Prostate gland (tissue), 2 donors: Measurements from ENCODE around the gene POU5F1. TPM values are rescaled to one million over a fixed set of nuclear protein-coding genes. Genes with fewer than 3 reads are reported as not detected.
"Not testable (repeated sequence)": the region's sequence is repeated elsewhere in the genome, so short reads cannot be mapped to it uniquely, and the experiment has no call there.

ENCODE experiments used
- DNase-seq: peaks from one replicate; pipeline ENCODE4 v3.0.0-alpha.2; 2019; ENCODE audit warnings: low spot score
- H3K27ac ChIP-seq, 2 donors: fragments of 200-600 bp; sonication (generic); 2 replicates each; pipeline ENCODE4 v1.5.1; 2017 to 2019
- H3K27me3 ChIP-seq: fragments of 200-600 bp; sonication (generic); replicated peaks from 2 replicates; pipeline ENCODE4 v1.5.1; 2019; ENCODE audit not compliant: insufficient read depth
- H3K36me3 ChIP-seq, 2 donors: fragments of 200-600 bp; sonication (generic); 1 replicate in 1 of 2; 2 replicates in 1 of 2; pipeline versions ENCODE4 v1.5.1 to v1.8.1; 2017 to 2019
- H3K4me1 ChIP-seq: fragments of 200-600 bp; sonication (generic); replicated peaks from 2 replicates; pipeline ENCODE4 v1.5.1; 2019
- H3K4me3 ChIP-seq, 2 donors: fragments of 200-600 bp; sonication (generic); 2 replicates each; pipeline ENCODE4 v1.5.1; 2017 to 2019
- H3K9me3 ChIP-seq: fragments of 200-600 bp; sonication (generic); 2 replicates; pipeline ENCODE4 v1.5.1; 2017
- CTCF ChIP-seq, 4 experiments: fragments of 200-600 bp in 2 of 4; fragments of 450-650 bp in 2 of 4; sonication (generic) in 2 of 4; IDR thresholded peaks; 1 replicate in 3 of 4; 2 replicates in 1 of 4; pipeline ENCODE4 v1.5.1; 2016 to 2019; ENCODE audit warnings: antibody characterized with exemption in 4 of 4, mild to moderate bottlenecking in 2 of 4, moderate library complexity in 2 of 4
- POLR2A ChIP-seq: fragments of 450-650 bp; IDR thresholded peaks from one replicate; pipeline ENCODE4 v1.6.1; 2016; ENCODE audit warnings: antibody characterized with exemption, mild to moderate bottlenecking
- POLR2AphosphoS5 ChIP-seq: sonication (generic); formaldehyde crosslinking; IDR thresholded peaks from one replicate; pipeline ENCODE4 v1.6.1; 2017; ENCODE audit warnings: antibody characterized with exemption
- WGBS: methylation state at CpG from one replicate; pipeline ENCODE4 v1.1.5; 2018; 5-methylcytosine and 5-hydroxymethylcytosine counted together
- intact Hi-C: fragments of 100-400 bp; cut with DNase I; formaldehyde crosslinking; loops from one replicate; pipeline ENCODE4 v1.14.2; 2022
- total RNA-seq, 2 donors: library from RNA; depleted of rRNA; stranded (reverse); fragments of >200 nt; gene quantifications; one replicate each; pipeline ENCODE4 v1.1.0, GENCODE V29; 2016

The POU5F1 gene
- total RNA-seq, 2 donors from 2014 or later = 3.4 to 21.5 TPM

- H3K9me3 ChIP-seq = no peaks in the 10 kb centered on the region
- H3K4me1 ChIP-seq = no peaks in the 10 kb centered on the region
- WGBS = 69% methylated on average over 5 of the region's 5 CpGs
- TF ChIP-seq POLR2A (no peak), CTCF (IDR thresholded peaks at IDR 0.05) (no peak), POLR2AphosphoS5 (no peak)
- no peak overlapping the region for H3K4me3 ChIP-seq
- intact Hi-C loops = no loop called here
- DNase-seq = no peak
- no peaks in the 10 kb centered on the region for H3K36me3 ChIP-seq
- no peak overlapping the region for H3K27ac ChIP-seq
- H3K27me3 ChIP-seq = no peaks in the 10 kb centered on the region
Observed at GRCh38 chr6:31172973-31173384, 2.5 kb upstream of the POU5F1 start.

GRCh38 chr6:31171931-31172905 lies 1.7 kb upstream of the POU5F1 start:
- Histone ChIP-seq H3K4me1 (no peaks in the 10 kb centered on the region), H3K36me3 (no peaks in the 10 kb centered on the region), H3K27me3 (no peaks in the 10 kb centered on the region), H3K9me3 (no peaks in the 10 kb centered on the region), H3K4me3 (no peak overlapping the region), H3K27ac (no peak overlapping the region)
- WGBS = 66% methylated on average over 16 of the region's 16 CpGs
- intact Hi-C loops = no loop called here
- no peak for DNase-seq
- no peak for TF ChIP-seq POLR2A
- TF ChIP-seq CTCF (IDR thresholded peaks at IDR 0.05) = no peak
- no peak for TF ChIP-seq POLR2AphosphoS5

- Histone ChIP-seq H3K27me3 (no peaks in the 10 kb centered on the region), H3K4me3 (no peak overlapping the region), H3K4me1 (no peaks in the 10 kb centered on the region), H3K27ac (no peak overlapping the region), H3K36me3 (no peaks in the 10 kb centered on the region), H3K9me3 (no peaks in the 10 kb centered on the region)
- 92% methylated on average over 10 of the region's 10 CpGs for WGBS
- TF ChIP-seq POLR2AphosphoS5 (no peak), CTCF (IDR thresholded peaks at IDR 0.05) (no peak), POLR2A (no peak)
- intact Hi-C loops = no loop called here
- no peak for DNase-seq
Observed at GRCh38 chr6:31170987-31171671, 647 bp upstream of the POU5F1 start.

GRCh38 chr6:31169858-31170599 lies 453 bp downstream of the POU5F1 start:
- H3K4me1 ChIP-seq, H3K27me3 ChIP-seq, H3K4me3 ChIP-seq, H3K27ac ChIP-seq, H3K36me3 ChIP-seq, intact Hi-C loops, H3K9me3 ChIP-seq, DNase-seq: not testable (repeated sequence)
- 65% methylated on average over 23 of the region's 23 CpGs for WGBS
